HUDEP-2 (cell line): ENCODE data around the gene ST6GALNAC5.
"Not testable (repeated sequence)": the region's sequence is repeated elsewhere in the genome, so short reads cannot be mapped to it uniquely, and the experiment has no call there.

Experiments used
- DNase-seq, 76 experiments: peaks; one replicate each; lab custom pipeline; 2025; ENCODE audit not compliant: unreplicated experiment in 76 of 76; lab: John Stamatoyannopoulos, UW

The ST6GALNAC5 gene

DNA sequence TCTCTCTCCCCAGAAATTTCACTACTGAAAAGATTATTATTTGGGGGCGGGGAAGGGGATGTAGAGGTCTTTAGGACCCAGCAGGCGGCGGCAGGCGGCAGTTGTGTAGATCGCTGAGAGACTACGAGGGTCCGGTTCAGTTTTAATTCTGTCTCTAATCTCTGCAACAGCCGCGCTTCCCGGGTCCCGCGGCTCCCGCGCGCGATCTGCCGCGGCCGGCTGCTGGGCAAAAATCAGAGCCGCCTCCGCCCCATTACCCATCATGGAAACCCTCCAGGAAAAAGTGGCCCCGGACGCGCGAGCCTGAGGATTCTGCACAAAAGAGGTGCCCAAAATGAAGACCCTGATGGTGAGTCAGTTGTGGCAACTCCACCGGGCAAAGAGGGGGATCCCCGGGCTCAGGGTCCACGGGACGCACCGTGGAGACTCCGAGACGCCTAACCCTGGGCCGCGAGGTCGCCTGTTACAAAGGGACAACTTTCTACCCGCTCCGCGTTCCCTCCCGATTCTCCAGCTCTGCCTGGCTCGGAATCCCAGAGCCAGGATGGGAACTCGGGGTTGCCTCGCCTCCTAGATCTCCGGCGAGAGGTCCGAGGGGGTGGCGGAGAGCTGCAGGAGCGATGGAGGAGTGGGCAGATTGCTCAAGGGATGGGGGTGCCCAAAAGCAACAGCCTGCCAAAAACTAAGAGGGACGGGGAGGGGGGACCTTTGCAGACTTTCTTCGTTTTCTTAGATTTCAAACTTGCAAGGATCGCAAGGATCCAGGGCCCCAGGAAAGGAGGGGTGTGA, at the start of gene ST6GALNAC5:
Gene ST6GALNAC5 (plus strand): TSS at position 139 of the 789 bp plus-strand sequence.
- no peak for DNase-seq

DNA sequence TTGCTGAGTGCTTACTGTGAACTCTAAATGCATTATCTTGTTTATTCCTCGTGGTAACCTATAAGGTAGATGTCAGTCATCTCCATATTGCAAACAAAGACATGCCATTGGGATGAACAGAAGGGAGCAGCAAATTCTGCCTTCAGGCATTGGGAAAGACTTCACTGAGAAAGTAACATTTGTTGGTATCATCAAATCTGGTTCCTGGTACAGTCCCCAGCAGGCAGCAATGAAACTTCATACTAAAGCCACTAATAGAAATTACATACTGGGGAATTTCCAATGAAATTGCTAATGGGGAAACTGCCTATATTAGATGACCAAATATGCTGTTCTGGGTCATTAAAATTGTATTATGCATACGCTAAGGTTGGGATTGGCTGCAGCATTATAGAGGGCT, 47.3 kb upstream of the ST6GALNAC5 start:
- DNase-seq = no peak

DNA sequence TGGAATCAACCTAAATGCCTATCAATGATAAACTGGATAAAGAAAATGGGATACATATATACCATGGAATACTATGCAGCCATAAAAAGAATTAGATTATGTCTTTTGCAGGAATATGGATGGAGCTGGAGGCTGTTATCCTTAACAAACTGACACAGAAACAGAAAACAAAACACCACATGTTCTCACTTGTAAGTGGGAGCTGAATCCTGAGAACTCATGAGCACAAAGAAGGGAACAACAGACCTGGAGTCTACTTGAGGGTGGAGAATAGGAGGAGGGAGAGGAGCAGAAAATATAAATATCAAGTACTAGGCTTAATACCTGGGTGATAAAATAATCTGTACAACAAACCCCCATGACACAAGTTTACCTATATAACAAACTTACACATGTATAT, 44.3 kb upstream of the ST6GALNAC5 start:
- not testable (repeated sequence) for DNase-seq

DNA sequence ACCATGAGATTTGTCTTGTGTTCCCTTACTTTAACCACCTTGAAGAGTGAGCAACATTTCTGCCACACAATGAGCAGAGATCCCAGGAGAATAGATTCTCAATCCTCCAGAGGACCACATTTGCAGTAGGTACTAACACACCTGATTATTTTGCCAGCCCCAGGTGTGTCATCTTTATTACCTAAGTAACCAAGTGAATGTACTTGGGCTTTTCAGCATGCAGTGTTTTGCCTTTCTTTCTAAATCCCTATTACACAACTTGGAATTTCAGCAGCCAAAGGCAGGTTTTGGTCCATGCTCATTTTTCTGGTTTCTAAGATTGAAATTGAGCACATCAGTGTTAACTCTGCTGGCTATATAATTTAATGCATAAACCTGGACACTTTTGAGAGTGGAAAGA, 43.2 kb upstream of the ST6GALNAC5 start:
- DNase-seq = no peak

DNA sequence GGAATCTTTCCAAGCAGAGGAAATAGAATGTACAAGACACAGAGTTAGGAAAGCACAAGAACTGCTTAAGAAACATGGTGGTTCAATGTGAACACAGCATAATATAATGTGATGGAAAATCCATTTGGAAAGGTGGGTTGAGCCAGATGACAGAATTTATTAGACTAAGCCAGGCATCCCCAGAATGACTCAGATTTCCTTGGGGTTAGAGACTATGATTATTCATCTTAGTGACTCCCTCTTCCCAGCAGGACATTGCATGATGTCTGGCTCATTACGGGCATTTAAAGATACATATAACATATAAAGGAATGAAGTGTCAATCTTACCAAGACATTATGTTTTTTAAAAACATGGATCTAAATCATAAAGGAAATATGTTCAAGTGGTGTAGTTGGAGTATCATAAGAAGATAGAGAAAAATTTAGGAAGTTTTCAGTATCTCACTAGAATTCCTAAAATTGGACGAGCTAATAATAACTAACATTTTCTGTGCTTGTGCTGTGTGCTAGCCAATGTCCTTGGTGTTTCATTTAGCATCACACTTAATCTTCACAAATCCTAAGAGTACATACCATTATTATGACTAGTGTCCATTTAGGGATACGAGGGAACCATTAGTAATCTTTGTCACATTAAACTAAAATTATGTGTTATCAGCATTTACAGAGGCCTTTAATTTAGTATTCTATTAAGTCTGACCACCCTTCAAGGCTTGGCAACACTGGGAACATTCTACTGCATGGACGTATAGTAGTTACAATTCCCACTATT, 41.0 kb upstream of the ST6GALNAC5 start:
- DNase-seq = no peak

DNA sequence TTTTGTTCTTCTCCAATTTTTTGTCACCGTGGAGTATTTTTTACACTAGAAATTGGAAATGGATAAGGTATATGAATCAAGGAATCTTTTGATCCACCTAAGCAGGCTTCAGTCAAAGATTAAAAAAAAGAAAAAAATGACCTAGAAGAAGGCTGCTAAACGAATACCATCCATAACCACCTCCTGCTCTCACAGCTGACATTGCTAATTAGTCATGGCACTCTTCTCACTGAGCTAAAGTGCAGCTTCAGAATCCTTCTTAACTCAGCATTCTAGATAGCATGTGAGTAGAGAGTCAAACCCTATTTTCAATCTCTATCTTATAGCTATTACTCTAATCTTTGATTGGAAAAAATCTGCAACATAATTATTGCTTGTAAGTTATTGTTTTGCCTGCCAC, 40.2 kb upstream of the ST6GALNAC5 start:
- DNase-seq = no peak

DNA sequence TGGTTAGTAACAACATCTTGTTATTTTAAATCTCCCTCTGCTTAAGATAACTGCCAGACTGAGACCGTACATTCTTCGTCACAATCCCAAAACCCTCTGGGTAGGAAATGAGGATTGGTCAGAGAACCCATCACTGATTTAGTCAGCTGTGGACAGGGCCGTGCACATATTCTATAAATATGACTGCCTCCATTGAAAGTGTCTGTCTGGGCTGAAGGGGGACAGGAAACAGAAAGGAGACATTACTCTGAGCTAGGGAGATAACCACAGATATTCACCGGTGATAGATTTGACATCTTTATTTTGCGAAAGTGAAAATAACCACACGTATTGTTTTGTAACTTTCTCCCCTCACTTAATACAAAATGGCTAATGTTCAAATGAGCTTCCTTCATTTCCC, 36.9 kb upstream of the ST6GALNAC5 start:
- DNase-seq = no peak

DNA sequence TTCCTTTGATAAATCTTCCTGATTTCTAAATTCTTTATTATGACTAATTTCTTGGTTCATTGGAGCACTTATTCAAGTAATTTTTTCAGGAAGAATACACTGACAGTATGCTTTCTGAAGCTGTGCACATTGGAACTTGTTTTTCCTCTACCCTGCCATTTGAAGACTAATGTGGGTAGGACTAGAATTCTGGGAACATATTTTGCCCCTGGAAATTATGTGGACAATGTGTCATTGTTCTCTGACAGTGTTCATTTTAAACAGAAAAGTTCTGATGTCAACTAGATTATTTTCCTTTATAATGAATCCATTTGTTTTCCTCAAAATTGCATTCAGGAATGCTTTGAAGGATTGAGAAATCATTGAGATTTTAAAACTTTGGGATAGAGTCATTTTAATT, 34.8 kb upstream of the ST6GALNAC5 start:
- DNase-seq = no peak

DNA sequence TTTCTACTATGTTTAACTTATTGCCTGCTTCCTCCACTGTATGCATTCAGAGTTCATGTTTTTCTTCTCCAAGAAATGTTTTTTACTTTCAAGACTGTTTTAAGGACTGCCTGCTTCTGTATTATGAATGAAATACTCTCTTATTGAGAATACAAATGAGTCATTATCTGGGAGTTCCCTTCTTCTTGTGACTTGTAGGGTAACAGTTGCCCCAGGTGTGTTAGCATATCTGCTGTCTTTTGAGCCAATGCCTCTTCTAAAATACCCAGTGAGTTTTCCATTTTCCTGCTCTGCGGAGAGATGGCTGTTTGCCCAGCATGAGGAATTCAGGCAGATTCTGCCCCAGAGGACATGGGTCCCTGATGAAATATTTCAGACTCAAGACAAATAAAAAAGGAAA, 34.1 kb upstream of the ST6GALNAC5 start:
- DNase-seq = no peak

DNA sequence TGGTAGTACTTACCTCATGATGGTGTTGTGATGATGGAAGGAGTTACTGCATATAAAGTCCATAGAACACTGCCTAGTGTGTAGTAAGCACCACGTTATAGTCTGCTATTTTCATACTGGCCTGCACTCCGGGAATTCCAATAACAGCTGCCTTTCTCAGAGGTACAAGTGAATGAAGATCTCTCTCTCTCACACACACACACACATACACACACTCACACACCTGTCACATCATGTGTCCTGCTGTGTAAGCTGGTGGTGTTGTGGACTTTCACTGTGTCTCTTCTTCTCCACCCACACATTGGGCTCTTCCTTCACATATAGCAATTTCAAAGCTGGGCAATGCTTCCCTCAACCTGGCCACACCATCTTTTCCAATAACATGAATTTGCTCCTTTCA, 33.4 kb upstream of the ST6GALNAC5 start:
- DNase-seq = no peak

DNA sequence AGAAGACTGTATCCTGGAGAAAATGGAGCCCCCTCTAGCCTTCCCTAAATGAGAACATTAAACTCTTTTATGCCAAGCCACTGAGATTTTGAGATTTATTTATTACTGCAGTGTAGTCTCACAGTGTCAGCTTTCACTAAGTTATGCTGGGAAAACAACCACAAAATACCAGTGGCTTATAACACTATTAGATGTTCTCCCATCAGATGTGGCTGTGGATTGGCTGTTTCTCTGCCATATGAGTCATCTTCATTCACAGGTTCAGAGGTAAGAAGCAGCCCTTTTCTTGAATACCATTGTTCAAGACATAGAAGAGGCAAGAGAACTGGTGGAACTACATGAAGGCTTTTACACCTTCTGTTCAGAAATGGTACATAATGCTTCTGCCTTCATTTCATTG, 32.1 kb upstream of the ST6GALNAC5 start:
- DNase-seq = no peak

DNA sequence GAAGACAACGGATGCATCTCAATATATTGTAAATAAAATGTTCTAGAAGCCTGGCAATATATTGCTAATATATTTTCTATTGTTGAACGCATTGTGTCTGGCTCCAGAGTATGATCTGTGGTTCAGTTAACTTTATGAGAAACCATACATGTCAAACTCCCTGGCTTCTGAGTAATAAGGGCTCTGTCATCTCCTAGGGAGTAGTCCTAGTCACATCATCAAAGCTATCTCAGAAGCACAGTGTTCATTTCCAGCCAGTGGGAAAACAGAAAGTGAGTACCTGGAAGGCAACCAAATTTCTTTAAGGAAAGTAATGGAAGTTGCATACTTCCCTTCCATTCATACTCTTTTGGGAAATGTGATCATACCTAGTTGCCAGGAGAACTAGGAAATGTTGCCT, 27.0 kb upstream of the ST6GALNAC5 start:
- DNase-seq = no peak

DNA sequence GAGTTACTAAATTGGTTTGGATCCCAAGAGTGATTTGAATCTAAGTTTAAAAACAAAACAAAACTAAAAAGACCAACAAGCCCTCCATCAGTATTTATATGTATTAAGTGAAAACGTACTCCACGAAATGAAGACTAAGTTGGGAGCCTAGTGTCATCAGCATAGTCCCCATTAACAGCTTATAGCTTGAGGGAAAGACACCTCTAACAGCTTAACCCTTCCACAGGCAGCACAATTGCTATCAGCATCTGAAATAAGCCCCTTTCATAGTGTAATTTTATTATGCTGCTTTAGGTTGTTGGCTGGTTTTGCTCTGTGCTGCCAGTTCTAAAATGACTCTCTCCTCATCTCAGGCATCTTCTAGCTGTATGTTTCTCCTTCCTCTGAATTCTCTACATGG, 25.8 kb upstream of the ST6GALNAC5 start:
- DNase-seq = no peak

DNA sequence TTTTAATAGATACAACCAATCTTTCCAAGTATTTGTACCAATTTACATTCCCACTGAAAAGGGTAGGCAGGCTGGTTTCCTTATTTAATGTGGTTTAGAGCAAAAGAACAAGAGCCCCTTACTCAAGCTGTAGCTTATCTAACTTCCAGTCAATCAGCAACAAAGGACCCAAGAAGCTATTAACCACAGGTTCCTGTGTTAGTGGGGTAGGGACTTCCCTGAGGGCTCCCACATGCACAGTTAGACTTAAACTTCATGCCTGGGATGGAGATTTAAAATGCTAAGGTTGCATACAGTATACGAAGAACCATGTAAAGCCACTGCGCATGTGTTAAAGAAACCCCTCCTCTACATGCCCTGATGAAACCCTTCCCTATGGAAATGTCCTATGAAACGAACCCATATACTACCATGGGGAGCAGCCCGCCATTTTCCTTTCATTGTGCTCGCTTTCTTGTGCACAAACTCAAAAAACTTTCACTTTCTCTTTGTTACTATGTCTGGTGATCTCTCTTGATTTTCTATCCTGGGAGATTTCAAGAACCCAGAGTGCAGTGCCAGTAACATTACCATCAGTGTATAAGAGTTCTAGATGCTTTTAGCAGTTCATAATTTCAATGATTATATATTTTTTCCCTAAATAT, 23.3 kb upstream of the ST6GALNAC5 start:
- no peak for DNase-seq

DNA sequence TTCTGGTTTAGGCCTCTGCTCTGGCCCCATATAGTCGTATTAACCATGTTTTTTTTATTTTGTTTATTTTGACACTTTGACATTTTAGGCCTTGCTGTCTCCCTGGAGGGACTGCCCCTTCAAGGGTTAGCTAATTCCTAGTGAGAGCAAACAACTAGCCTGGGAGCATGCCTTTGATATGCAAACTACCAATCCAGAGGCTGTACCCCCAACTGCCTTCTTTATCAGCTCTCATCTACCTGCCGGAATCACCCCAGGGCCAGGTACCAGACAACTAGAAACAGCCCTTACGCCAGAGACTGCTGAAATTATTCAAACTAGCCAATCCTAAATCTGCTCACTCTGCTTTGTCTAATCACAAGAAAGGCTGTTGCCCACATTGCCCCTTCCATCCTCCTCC, 13.0 kb upstream of the ST6GALNAC5 start:
- no peak for DNase-seq

DNA sequence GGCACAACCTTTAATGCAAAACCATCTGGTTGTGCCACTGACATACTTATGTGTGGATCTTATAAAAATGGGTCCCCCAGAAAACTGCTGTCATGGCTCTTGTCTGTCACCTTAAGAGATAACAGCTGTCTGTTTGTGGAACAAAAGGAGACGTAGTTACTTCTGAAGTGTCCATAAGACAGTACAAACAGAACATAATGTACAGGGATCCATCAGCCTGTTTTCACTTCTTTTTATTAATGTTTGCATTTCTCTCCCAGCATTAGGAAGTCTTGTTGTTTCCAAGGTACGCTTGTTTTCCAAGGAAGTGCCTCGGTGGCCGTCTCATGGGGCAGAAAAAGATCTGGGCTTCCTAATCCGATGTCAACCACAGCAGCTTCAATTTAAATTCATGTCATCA, 11.2 kb upstream of the ST6GALNAC5 start:
- no peak for DNase-seq

DNA sequence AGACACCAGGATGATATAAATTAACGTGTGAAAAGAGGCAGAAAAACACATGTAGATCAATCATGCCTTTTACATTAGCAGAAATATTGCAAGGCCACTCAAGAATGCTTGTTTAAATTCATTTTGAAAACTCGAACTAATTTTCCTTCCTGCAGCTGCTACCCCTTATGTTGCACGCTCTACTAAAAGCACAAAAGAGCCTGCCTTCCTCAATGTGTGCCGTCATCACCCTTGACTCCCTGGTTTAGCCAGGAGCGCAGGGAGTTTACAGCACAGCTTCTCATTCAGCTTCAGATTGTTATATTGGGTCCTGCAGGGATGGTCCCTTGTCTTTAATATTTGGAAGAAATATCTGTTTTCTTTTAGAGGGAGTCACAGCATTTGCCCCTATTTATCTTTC, 10.1 kb upstream of the ST6GALNAC5 start:
- no peak for DNase-seq

DNA sequence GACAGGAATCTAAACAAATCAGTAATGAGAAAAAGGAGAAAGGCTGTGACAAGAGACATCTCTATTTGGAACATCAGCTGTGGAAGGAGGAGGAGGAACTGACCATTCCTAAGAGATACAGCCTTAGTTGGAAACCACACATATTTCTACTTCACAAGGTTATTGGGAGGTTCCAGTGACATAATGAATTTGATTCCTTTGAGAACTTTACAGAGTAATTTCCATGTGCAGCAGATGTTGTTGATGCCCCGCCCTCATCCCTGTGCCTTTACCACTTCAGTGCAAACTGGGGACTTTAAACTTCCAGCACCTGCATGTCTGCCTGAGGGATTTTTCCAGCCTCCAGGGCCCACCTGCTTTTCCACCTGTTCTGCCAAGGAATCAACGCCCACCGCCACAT, 9.3 kb upstream of the ST6GALNAC5 start:
- DNase-seq = no peak

DNA sequence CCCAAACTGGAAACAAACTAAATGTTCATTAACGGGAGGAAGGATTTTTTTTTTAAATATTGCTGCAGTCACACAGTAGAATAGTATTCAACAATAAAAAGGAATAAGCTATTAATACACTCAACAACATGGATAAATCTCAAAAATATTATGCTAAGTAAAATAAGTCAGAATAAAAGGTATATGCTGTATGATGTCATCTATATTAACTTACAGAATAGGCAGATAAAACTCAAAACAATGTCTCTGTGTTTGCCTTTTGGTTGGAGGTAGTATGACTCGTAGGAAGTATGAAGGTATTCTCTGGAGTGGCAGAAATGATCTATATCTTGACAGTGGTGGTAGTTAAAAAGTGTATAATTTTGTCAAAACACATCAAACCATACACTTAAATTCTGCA, 6.1 kb upstream of the ST6GALNAC5 start:
- no peak for DNase-seq

DNA sequence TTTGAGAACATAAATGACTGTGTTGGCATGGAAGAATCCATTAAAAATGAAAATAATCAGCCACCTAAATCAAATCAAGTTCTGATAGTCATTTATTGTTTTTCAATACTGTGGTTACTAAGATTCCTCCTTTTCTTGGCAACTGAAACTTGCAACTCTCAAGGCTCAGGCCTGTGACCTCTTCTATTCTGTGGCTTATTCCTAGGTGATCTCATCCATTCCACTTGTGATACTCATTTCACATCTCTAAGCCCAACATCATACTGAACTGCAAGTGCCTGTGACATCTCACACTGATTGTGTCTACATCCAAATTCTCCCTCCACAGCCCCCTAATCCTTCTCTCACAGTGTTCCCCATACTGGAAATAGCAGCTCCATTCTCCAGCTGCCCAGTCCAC, 4.8 kb upstream of the ST6GALNAC5 start:
- DNase-seq = no peak

DNA sequence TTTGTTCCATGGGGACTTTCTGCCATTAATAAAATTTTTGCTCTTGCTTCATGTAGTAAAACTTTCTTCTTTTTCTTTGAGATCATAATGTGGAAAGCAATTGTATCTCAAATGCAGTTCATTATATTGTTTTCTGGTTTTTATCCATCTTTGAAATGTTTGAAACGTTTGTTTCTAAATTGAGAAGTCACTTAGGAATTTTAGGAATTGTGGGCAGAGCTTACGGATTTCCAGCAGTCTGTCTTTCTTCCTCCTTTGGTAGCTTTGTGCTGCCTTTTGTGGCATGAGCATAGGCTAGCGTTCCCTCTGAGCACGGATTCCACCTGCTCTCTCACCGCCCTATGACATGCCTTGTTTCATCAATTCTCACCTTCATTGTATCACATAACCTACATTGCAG, 2.9 kb upstream of the ST6GALNAC5 start:
- no peak for DNase-seq
